Measurements from ENCODE around the gene CALD1. TPM values are rescaled to one million over a fixed set of nuclear protein-coding genes. Genes with fewer than 3 reads are reported as not detected.

Gene CALD1
- total RNA-seq, 3 donors from 2014 or later: 1.4 to 2.7 (median 1.6) TPM

DNA sequence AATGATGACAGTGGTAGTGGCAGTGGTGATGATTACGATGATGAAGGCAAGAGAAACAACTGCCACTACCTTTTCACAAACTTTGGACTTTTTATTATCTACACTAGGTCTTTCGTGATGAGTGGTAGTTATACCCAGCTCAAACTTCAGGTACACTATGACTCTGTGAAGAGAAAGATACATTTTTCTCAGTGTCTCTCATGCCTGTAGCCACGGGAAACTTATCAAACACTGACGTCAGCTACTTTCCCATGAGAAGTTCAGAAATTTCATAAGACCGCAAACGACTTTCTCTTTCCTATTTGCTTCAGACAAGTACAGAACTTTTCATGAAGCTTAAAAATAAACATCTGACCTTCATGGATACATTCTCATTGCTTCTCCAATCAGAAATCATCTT is 57.0 kb downstream of the CALD1 start:
- Mint-ChIP-seq H3K9me3 (no peaks in the 10 kb centered on the region), H3K36me3 (ENCODE audit: insufficient read depth) (peaks cover 4% of the 10 kb centered on the region), H3K4me3 (no peak overlapping the region), H3K4me1 (ENCODE audit: low read depth) (no peaks in the 10 kb centered on the region), H3K27me3 (ENCODE audit: low read depth) (no peaks in the 10 kb centered on the region)
- DNase-seq: no peak
- ATAC-seq: no peak

GRCh38 chr7:134839298-134839697 is 59.9 kb downstream of the CALD1 start:
- Mint-ChIP-seq H3K4me3 (no peak overlapping the region), H3K9me3 (no peaks in the 10 kb centered on the region), H3K36me3 (ENCODE audit: insufficient read depth) (peaks cover 4% of the 10 kb centered on the region), H3K27me3 (ENCODE audit: low read depth) (no peaks in the 10 kb centered on the region), H3K4me1 (ENCODE audit: low read depth) (no peaks in the 10 kb centered on the region)
- no peak for DNase-seq
- no peak for ATAC-seq

DNA sequence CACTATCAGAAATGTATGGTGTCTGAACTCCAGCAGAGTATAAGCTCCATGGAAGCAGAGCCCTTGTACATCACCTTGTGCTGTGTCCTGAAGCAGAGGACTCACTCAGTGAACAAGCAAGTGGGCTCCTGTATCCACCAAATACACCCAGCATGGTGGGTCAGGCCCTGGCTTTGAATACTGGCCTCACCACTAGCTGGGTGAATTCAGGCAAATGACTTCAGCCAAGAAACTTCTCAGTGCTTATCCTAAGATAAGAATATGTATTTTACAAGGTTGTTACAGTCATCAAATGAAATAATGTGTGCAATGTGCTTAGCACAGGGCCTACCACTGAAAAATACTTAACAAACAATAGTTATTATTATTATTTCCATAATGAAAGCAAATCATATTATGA is 62.6 kb downstream of the CALD1 start:
- Mint-ChIP-seq H3K36me3 (ENCODE audit: insufficient read depth) (peaks cover 6% of the 10 kb centered on the region), H3K9me3 (no peaks in the 10 kb centered on the region), H3K27me3 (ENCODE audit: low read depth) (no peaks in the 10 kb centered on the region), H3K4me3 (no peak overlapping the region), H3K4me1 (ENCODE audit: low read depth) (no peaks in the 10 kb centered on the region)
- no peak for ATAC-seq
- no peak for DNase-seq

DNA sequence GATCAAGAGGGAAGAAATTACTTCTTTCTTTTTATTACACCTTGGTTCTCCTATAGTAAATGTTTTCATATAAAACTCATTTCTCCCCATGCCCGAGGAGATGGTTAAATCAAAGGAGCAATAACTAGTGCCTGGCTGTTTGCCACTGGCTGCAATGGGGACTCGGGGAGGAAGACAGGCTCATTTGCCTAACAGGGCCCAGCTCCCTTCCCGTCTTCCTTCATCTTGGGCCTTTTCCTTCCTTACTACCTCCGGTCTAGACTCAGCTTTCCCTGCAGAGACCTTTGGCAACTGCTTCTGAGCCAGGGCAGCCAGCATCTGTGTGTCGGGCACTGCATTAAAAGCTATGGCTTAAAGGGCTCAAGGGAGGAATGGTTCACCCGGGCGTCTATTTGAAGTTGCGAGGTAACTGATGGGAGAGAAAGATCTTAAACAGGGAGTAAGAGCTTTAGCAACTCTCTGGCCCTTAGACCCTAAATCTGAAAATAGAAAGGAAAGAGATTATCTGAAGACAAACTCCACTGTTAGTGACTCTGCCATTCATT is 63.5 kb downstream of the CALD1 start:
- H3K4me3 Mint-ChIP-seq: no peak overlapping the region
- no peak for DNase-seq
- no peak for ATAC-seq
- H3K36me3 Mint-ChIP-seq (ENCODE audit: insufficient read depth): peaks cover 6% of the 10 kb centered on the region
- H3K9me3 Mint-ChIP-seq: no peaks in the 10 kb centered on the region
- H3K4me1 Mint-ChIP-seq (ENCODE audit: low read depth): no peaks in the 10 kb centered on the region
- no peaks in the 10 kb centered on the region for H3K27me3 Mint-ChIP-seq (ENCODE audit: low read depth)

GRCh38 chr7:134844200-134844599 is 64.8 kb downstream of the CALD1 start:
- no peaks in the 10 kb centered on the region for H3K9me3 Mint-ChIP-seq
- DNase-seq: no peak
- no peaks in the 10 kb centered on the region for H3K27me3 Mint-ChIP-seq (ENCODE audit: low read depth)
- H3K4me3 Mint-ChIP-seq: no peak overlapping the region
- ATAC-seq: no peak
- peaks cover 6% of the 10 kb centered on the region for H3K36me3 Mint-ChIP-seq (ENCODE audit: insufficient read depth)
- H3K4me1 Mint-ChIP-seq (ENCODE audit: low read depth): no peaks in the 10 kb centered on the region

GRCh38 chr7:134845461-134845860 is 66.0 kb downstream of the CALD1 start:
- Mint-ChIP-seq H3K4me3 (no peak overlapping the region), H3K4me1 (ENCODE audit: low read depth) (no peaks in the 10 kb centered on the region), H3K36me3 (ENCODE audit: insufficient read depth) (peaks cover 6% of the 10 kb centered on the region), H3K27me3 (ENCODE audit: low read depth) (no peaks in the 10 kb centered on the region), H3K9me3 (no peaks in the 10 kb centered on the region)
- DNase-seq (no peak), ATAC-seq (no peak)

DNA sequence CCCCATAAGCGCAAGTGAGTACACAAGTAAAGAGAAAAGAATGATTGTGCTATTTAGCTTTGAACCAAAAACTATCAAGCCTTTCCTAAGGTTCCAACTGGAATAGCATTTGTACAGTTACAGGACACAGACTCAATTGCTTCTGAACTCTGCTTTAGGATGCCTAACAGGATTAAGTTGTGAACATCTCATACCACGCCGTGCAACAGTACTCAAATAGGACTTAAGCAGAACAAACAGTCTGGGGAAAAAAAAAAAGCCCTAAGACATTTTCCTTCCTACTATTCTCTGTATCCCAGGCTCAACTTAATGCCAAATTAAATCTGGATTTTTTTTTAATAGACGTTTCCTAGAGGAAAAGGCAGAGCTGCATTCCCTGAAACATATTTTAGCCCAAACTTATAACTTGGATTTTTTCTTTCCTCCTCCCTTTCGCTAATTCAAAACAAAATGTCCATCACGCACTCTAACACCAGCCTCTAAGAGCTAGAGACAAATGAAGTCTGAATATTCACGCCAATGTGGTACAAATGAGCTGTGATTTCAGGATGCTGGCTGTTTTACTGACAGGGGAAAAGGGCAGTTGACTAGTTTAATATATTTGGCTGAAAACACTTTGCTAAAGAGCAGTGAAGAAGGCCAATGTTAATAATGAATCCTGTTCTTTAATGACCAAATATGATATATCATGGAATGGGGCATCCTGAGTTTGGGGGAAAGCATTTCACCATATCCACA is 68.6 kb downstream of the CALD1 start:
- no peak for ATAC-seq
- H3K27me3 Mint-ChIP-seq (ENCODE audit: low read depth): no peaks in the 10 kb centered on the region

GRCh38 chr7:134850066-134850465 is 70.6 kb downstream of the CALD1 start:
- H3K36me3 Mint-ChIP-seq (ENCODE audit: insufficient read depth): peaks cover 8% of the 10 kb centered on the region
- no peaks in the 10 kb centered on the region for H3K27me3 Mint-ChIP-seq (ENCODE audit: low read depth)
- no peak for ATAC-seq
- H3K9me3 Mint-ChIP-seq: no peaks in the 10 kb centered on the region
- H3K4me3 Mint-ChIP-seq: no peak overlapping the region
- H3K4me1 Mint-ChIP-seq (ENCODE audit: low read depth): peaks cover 7% of the 10 kb centered on the region
- no peak for DNase-seq

More for the DNA sequence above, 68.6 kb downstream of the CALD1 start:
- peaks cover 6% of the 10 kb centered on the region for H3K36me3 Mint-ChIP-seq (ENCODE audit: insufficient read depth)
- H3K4me3 Mint-ChIP-seq: no peak overlapping the region
- DNase-seq: no peak
- H3K9me3 Mint-ChIP-seq: no peaks in the 10 kb centered on the region
- peaks cover 2% of the 10 kb centered on the region for H3K4me1 Mint-ChIP-seq (ENCODE audit: low read depth)

- Mint-ChIP-seq H3K4me1 (ENCODE audit: low read depth) (peaks cover 18% of the 10 kb centered on the region), H3K27me3 (ENCODE audit: low read depth) (no peaks in the 10 kb centered on the region), H3K4me3 (no peak overlapping the region), H3K36me3 (ENCODE audit: insufficient read depth) (peaks cover 9% of the 10 kb centered on the region), H3K9me3 (no peaks in the 10 kb centered on the region)
- ATAC-seq (no peak), DNase-seq (no peak)
Observed at GRCh38 chr7:134851141-134851540, 71.7 kb downstream of the CALD1 start.

- DNase-seq (no peak), ATAC-seq (no peak)
- peaks cover 3% of the 10 kb centered on the region for H3K36me3 Mint-ChIP-seq (ENCODE audit: insufficient read depth)
- H3K9me3 Mint-ChIP-seq: no peaks in the 10 kb centered on the region
- peaks cover 23% of the 10 kb centered on the region for H3K4me1 Mint-ChIP-seq (ENCODE audit: low read depth)
- no peaks in the 10 kb centered on the region for H3K27me3 Mint-ChIP-seq (ENCODE audit: low read depth)
- H3K4me3 Mint-ChIP-seq: no peak overlapping the region
Observed at GRCh38 chr7:134852625-134853024, 73.2 kb downstream of the CALD1 start.

GRCh38 chr7:134854816-134855215 is 75.4 kb downstream of the CALD1 start:
- Mint-ChIP-seq H3K4me1 (ENCODE audit: low read depth) (peaks cover 23% of the 10 kb centered on the region), H3K27me3 (ENCODE audit: low read depth) (no peaks in the 10 kb centered on the region), H3K9me3 (no peaks in the 10 kb centered on the region), H3K36me3 (ENCODE audit: insufficient read depth) (peaks cover 5% of the 10 kb centered on the region), H3K4me3 (no peak overlapping the region)
- no peak for ATAC-seq
- DNase-seq: no peak

DNA sequence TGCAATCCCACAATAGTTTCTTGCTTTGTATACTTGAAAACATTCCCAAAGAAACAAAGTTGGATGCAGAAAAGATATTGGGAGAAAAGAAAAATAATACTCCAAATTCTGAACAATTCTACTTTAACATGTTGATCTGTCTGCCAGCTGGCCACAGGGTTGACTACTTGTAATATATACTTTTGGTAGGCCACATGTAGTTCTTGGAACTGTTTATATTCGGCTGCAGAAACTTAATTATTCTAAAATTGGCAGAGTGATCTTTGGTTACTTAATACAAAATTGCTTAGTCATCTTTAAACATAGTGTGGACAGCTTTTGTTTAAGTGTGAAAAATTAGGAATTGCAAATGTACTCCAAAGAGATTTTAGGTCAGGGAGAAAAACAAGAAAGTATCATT is 76.0 kb downstream of the CALD1 start:
- no peak for ATAC-seq
- no peak for DNase-seq
- no peaks in the 10 kb centered on the region for H3K27me3 Mint-ChIP-seq (ENCODE audit: low read depth)
- H3K4me1 Mint-ChIP-seq (ENCODE audit: low read depth): peaks cover 23% of the 10 kb centered on the region
- no peak overlapping the region for H3K4me3 Mint-ChIP-seq
- H3K9me3 Mint-ChIP-seq: no peaks in the 10 kb centered on the region
- peaks cover 7% of the 10 kb centered on the region for H3K36me3 Mint-ChIP-seq (ENCODE audit: insufficient read depth)

DNA sequence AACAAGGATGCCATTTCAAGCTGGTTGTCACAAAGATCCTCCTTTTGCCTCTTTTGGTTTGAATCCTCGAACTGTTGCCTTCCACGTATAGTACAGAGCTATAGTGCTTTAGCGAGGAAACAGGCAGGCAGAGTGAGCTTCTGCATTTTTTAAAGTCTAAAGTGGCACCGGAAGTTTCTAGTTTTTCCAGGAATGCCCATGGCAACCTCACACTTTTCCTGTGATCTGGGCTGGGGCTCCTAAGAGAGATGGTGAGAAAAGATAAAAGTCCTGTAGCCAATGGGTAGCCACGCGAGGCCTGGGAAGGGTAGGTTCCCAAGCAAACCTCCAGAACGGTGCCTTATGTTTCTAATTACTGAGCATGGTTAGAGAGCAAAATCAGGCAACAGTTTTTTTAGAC is 76.7 kb downstream of the CALD1 start:
- DNase-seq (no peak), ATAC-seq (no peak)
- no peaks in the 10 kb centered on the region for H3K9me3 Mint-ChIP-seq
- H3K4me1 Mint-ChIP-seq (ENCODE audit: low read depth): peaks cover 20% of the 10 kb centered on the region
- H3K36me3 Mint-ChIP-seq (ENCODE audit: insufficient read depth): peaks cover 11% of the 10 kb centered on the region
- H3K4me3 Mint-ChIP-seq: peak overlapping the region; percentile 27
- H3K27me3 Mint-ChIP-seq (ENCODE audit: low read depth): no peaks in the 10 kb centered on the region

DNA sequence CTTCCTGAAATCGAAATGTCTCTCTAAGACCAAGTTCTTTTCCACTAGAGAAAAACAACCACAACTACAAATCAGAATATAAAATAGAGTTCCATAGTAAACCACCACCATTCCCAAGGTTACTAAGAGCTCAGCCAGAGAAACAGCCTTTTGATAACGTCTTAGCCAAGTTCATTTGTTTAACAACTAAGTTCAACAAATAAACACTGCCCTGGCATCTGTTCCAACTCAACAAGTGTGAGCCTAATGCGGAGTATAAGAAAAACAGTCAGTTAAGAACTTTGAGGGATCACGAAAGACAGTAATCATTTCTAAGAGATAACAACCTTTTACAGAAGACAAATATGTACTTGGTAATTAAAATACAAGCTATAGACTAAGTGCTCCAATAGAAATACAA is 77.3 kb downstream of the CALD1 start:
- no peak overlapping the region for H3K4me3 Mint-ChIP-seq
- DNase-seq: no peak
- no peak for ATAC-seq
- H3K4me1 Mint-ChIP-seq (ENCODE audit: low read depth): peaks cover 20% of the 10 kb centered on the region
- peaks cover 15% of the 10 kb centered on the region for H3K36me3 Mint-ChIP-seq (ENCODE audit: insufficient read depth)
- H3K9me3 Mint-ChIP-seq: no peaks in the 10 kb centered on the region
- no peaks in the 10 kb centered on the region for H3K27me3 Mint-ChIP-seq (ENCODE audit: low read depth)

DNA sequence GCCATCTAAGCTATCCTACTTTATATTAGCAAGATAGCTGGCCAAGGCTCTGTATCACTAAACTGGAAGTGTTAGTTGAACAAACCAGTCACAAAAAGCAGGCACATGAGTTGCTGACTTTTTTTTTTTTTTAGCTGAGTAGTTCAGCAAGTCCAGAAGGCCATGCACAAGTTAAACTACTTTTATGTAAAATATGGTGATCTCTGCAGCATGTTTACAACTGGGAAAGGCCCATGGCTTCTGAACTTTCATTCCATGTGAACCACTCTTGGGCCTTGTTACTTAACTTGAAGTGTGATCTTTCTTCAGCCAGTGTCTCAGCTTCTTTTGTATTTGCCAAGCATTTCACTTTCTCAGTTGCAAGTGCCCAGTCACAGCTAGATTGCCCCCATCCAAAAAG is 78.5 kb downstream of the CALD1 start:
- ATAC-seq (no peak), DNase-seq (no peak)
- H3K4me3 Mint-ChIP-seq: no peak overlapping the region
- peaks cover 20% of the 10 kb centered on the region for H3K4me1 Mint-ChIP-seq (ENCODE audit: low read depth)
- H3K36me3 Mint-ChIP-seq (ENCODE audit: insufficient read depth): peaks cover 15% of the 10 kb centered on the region
- H3K27me3 Mint-ChIP-seq (ENCODE audit: low read depth): no peaks in the 10 kb centered on the region
- H3K9me3 Mint-ChIP-seq: no peaks in the 10 kb centered on the region
